T-helper 1 cell (primary cell): Measurements from ENCODE around the gene DHRS4.
"Not testable (repeated sequence)": the region's sequence is repeated elsewhere in the genome, so short reads cannot be mapped to it uniquely, and the experiment has no call there.

Experiments
- DNase-seq, 5 donors: peaks; one replicate each; pipeline ENCODE4 v3.0.0-alpha.2; 2012 to 2020

The DHRS4 gene

GRCh38 chr14:23988223-23988606 lies 34.6 kb downstream of the DHRS4 start:
- not testable (repeated sequence) for DNase-seq

- peak; percentile 47 to 80 (median 66) for DNase-seq
Measured at GRCh38 chr14:23988607-23989363, 35.2 kb downstream of the DHRS4 start, which contains the start of gene DHRS4L2. Gene DHRS4L2 (plus strand): TSS chr14:23988929. CDS start chr14:23988948, 19 bp downstream.

GRCh38 chr14:23989734-23990445 lies 36.3 kb downstream of the DHRS4 start:
- DNase-seq, result peak in 1 of 5 donors; percentile 57

- DNase-seq, result not testable (repeated sequence)
Measured at GRCh38 chr14:23990961-23991360, 37.4 kb downstream of the DHRS4 start.

GRCh38 chr14:23993042-23993441 lies 39.5 kb downstream of the DHRS4 start:
- not testable (repeated sequence) for DNase-seq

GRCh38 chr14:23996009-23996408 lies 42.4 kb downstream of the DHRS4 start:
- DNase-seq, result not testable (repeated sequence)

- not testable (repeated sequence) for DNase-seq
Measured at GRCh38 chr14:23996825-23997224, 43.3 kb downstream of the DHRS4 start.

GRCh38 chr14:23999640-24000039 lies 46.1 kb downstream of the DHRS4 start:
- DNase-seq, result not testable (repeated sequence)

- not testable (repeated sequence) for DNase-seq
Measured at GRCh38 chr14:24001078-24001477, 47.5 kb downstream of the DHRS4 start.

GRCh38 chr14:24001679-24002078 lies 48.1 kb downstream of the DHRS4 start:
- not testable (repeated sequence) for DNase-seq

GRCh38 chr14:24006471-24006816 lies 52.9 kb downstream of the DHRS4 start:
- DNase-seq, result not testable (repeated sequence)

- DNase-seq, result peak; percentile 27 to 66 (median 61)
Measured at GRCh38 chr14:24006817-24007652, 53.5 kb downstream of the DHRS4 start.

GRCh38 chr14:24011051-24011450 lies 57.5 kb downstream of the DHRS4 start:
- no peak for DNase-seq

GRCh38 chr14:24012726-24013273 lies 59.2 kb downstream of the DHRS4 start:
- DNase-seq, result not testable (repeated sequence)

- peak in 4 of 5 donors; percentile 15 to 68 (median 38) for DNase-seq
Measured at GRCh38 chr14:24013654-24014514, 60.3 kb downstream of the DHRS4 start.

GRCh38 chr14:24015745-24016144 lies 62.2 kb downstream of the DHRS4 start:
- not testable (repeated sequence) for DNase-seq
